Left renal cortex interstitium (tissue), 4 donors: ENCODE data around the gene UTS2R. TPM values are rescaled to one million over a fixed set of nuclear protein-coding genes. Genes with fewer than 3 reads are reported as not detected.
"Not testable (repeated sequence)": the region's sequence is repeated elsewhere in the genome, so short reads cannot be mapped to it uniquely, and the experiment has no call there.

Experiments used
- DNase-seq, 4 donors: peaks; one replicate each; pipeline ENCODE4 v3.0.0-alpha.2; 2013; ENCODE audit warnings: low read depth in 4 of 4, low spot score in 2 of 4, missing footprints in 1 of 4
- polyA plus RNA-seq, 4 donors: library from polyadenylated mRNA; unstranded; fragments of 120-200 nt; gene quantifications; one replicate each; pipeline ENCODE4 v1.2.1, GENCODE V29; 2013; ENCODE audit not compliant: insufficient read length in 4 of 4

UTS2R gene
- polyA plus RNA-seq, 4 donors = 0.49 to 1.1 (median 0.67) TPM

- no peak for DNase-seq
Observed at GRCh38 chr17:82403662-82404660, 32.4 kb downstream of the UTS2R start.

GRCh38 chr17:82405051-82405450 is 33.5 kb downstream of the UTS2R start:
- no peak for DNase-seq

- DNase-seq = no peak
Observed at GRCh38 chr17:82406131-82406671, 34.6 kb downstream of the UTS2R start.

GRCh38 chr17:82407255-82407654 is 35.7 kb downstream of the UTS2R start:
- no peak for DNase-seq

- no peak for DNase-seq
Observed at GRCh38 chr17:82408288-82408937, 36.8 kb downstream of the UTS2R start.

- no peak for DNase-seq
Observed at GRCh38 chr17:82408938-82409318, 37.4 kb downstream of the UTS2R start.

- no peak for DNase-seq
Observed at GRCh38 chr17:82410014-82410716, 38.6 kb downstream of the UTS2R start.

GRCh38 chr17:82411396-82412053 is 40.0 kb downstream of the UTS2R start:
- no peak for DNase-seq

- DNase-seq = not testable (repeated sequence)
Observed at GRCh38 chr17:82412081-82412480, 40.5 kb downstream of the UTS2R start.

- no peak for DNase-seq
Observed at GRCh38 chr17:82412535-82413520, 41.3 kb downstream of the UTS2R start.

- peak; percentile 47 to 71 (median 65) for DNase-seq
Observed at GRCh38 chr17:82414548-82415281, 43.1 kb downstream of the UTS2R start.

GRCh38 chr17:82415336-82415735 is 43.8 kb downstream of the UTS2R start:
- no peak for DNase-seq

- DNase-seq = no peak
Observed at GRCh38 chr17:82415786-82416185, 44.2 kb downstream of the UTS2R start.

- DNase-seq = no peak
Observed at GRCh38 chr17:82416264-82416663, 44.7 kb downstream of the UTS2R start.

GRCh38 chr17:82416771-82417170 is 45.2 kb downstream of the UTS2R start:
- DNase-seq = no peak

GRCh38 chr17:82418001-82418986 is 46.7 kb downstream of the UTS2R start, which contains the start of the genes HEXD and OGFOD3:
Gene HEXD (plus strand): TSS chr17:82418347. CDS start chr17:82419800, 1,453 bp downstream.
Gene OGFOD3 (minus strand): TSS chr17:82418586. CDS start chr17:82418485, 101 bp downstream.
- peak; percentile 71 to 78 (median 75) for DNase-seq

GRCh38 chr17:82419540-82419939 is 48.0 kb downstream of the UTS2R start:
- no peak for DNase-seq
